HT1080 (cell line): ENCODE data around the gene FAR1. TPM values are rescaled to one million over a fixed set of nuclear protein-coding genes. Genes with fewer than 3 reads are reported as not detected.
"Not testable (repeated sequence)": the region's sequence is repeated elsewhere in the genome, so short reads cannot be mapped to it uniquely, and the experiment has no call there.

Experiments
- DNase-seq: peaks from one replicate; pipeline ENCODE4 v3.0.0-alpha.2; 2015; ENCODE audit warnings: low read depth
- total RNA-seq: library from RNA; depleted of rRNA; stranded (reverse); fragments of >200 nt; shearing (Covaris generic); gene quantifications from 2 replicates; pipeline ENCODE4 v1.2.3, GENCODE V29; 2014

FAR1 gene
- total RNA-seq, 1 experiment from 2014 or later = 63.5 TPM

DNA sequence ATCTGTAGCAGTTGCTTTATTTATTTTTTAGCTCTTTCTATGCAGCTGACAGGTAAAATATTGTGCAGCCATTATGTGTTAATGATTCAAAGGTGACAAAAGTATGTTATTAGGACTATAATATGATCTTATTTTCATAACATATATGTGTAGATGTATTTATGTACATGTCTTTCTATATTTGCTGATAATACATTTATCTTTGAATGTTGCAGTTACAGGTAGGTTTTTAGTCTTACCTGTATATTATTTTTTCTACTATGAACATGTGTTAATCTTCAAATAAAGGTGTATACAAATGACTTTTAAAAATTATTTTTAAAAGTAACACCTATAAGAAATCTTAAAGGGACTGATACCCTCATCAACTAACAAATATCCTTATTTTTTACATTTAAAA, 33.6 kb downstream of the FAR1 start:
- no peak for DNase-seq

DNA sequence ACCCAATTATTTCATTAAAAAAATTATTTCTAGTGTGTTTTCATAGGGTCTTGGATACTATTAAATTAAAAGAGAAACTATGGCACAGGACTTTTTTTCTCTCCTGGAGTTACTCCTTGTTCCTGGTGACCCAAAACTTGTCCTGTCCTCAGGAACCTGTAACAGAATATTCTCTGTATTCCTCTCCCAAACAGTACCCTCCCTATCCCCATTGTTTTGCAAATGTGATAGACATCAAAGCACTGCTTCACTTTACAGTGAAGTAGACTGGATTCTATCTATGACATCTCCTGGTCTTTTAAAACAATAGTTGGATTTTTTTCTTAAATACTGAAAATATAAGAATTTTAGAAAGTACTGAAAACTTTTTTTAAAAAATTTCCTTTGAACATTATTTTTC, 37.2 kb downstream of the FAR1 start:
- no peak for DNase-seq

- no peak for DNase-seq
Observed at GRCh38 chr11:13713982-13714381, 45.5 kb downstream of the FAR1 start.

- peak; percentile 83 for DNase-seq
Observed at GRCh38 chr11:13717331-13717730, 48.9 kb downstream of the FAR1 start.

- no peak for DNase-seq
Observed at GRCh38 chr11:13718394-13718793, 49.9 kb downstream of the FAR1 start.

DNA sequence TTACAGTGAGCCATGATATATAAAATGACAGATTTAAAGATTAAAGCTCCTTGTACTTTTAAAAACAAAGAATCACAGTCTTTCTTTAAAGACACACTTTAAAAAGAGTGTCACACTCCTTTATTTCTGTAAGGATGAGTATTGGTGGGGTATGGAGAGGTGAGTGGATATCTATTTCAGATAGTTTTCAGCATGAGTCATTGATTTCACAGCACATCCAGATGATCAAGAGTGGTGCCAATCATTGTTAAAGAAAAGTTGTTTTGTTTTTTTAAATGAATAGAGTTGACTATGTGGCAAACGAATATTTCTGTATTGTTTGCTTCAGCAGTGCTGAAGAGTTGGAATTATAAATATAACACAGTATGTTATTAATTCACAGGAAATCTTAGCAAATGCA, 52.5 kb downstream of the FAR1 start:
- peak; percentile 8 for DNase-seq

GRCh38 chr11:13721760-13722159, 53.3 kb downstream of the FAR1 start:
- DNase-seq = no peak

- DNase-seq = no peak
Observed at GRCh38 chr11:13726456-13726855, 58.0 kb downstream of the FAR1 start.

DNA sequence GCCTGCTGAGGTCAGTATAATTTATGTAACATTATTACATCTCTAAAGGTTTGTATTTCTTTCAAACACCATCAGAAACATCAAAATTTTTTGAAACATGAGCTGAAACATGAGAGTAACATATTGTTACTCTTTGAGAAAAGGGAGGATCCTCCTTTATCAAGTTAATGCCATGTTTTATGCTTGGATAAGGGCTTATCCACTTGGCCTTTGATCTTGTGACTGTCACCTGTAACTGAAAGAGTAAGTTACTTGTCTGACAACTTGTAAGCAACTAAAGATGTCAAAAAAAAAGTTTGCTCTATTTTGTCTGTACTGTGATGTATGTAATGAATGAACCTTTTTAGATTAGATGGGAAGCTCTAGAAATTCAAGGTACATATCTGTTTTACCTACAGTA, 59.6 kb downstream of the FAR1 start:
- DNase-seq = no peak

DNA sequence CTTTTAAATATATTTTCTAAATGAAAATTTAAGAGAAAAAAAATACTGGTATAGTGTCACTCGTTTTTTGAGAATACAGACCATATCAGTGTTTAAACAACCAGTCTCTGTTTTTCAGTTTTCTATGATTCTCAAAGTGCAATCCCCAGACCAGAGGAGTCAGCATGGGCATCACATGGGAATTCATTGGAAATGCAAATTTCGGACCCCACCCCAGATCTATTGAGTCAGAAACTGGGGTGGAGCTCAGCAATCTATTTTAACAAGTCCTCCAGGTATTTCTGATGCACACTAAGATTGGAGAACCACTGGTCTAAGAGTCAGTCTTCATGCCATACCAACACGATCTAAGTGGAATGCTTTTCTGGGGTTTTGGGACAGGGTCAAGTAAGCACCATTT, 66.1 kb downstream of the FAR1 start:
- DNase-seq = no peak

DNA sequence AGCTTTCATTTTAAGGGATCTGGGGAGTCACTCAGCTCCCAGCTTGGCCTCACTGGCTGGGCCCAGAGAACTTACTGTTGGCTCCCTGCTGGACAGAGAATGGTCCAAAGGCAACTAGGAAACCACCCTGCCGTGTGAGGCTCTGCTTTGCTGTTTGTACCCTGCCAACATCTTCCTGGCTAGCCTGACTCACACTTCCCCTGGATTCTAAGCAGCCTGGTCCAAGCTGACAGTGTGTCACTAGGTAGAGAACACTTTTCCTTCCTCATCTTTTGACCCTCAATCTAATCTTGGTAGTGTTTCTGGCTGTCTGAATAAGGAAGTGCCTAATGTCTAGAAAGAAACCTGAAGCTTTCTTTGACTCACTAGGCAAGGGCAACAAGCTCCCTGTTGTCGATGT, 76.7 kb downstream of the FAR1 start:
- peak; percentile 51 for DNase-seq

- not testable (repeated sequence) for DNase-seq
Observed at GRCh38 chr11:13753316-13753715, 84.8 kb downstream of the FAR1 start.

- DNase-seq = no peak
Observed at GRCh38 chr11:13759050-13759449, 90.6 kb downstream of the FAR1 start.

- peak; percentile 57 for DNase-seq
Observed at GRCh38 chr11:13760115-13760514, 91.6 kb downstream of the FAR1 start.

DNA sequence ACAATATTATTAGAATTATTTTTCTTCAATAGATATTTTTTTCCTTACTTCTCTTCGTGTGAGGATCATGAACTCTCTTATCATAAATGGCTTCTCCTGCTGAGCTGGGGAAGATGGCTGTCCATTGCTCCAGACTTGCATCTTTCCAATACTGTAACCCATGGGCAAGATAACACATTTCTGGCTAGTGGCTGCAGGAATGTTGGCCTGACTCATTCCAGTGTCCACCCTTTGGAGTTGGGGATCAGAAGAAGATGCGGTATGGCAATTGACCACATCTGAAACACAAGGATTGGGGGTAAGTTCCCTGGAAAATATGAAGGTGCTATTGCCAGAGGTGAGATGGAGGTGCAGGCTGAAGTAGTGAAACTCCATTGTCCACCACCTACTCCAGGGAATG, 92.8 kb downstream of the FAR1 start:
- DNase-seq = peak; percentile 17

- DNase-seq = peak; percentile 18
Observed at GRCh38 chr11:13761716-13762115, 93.2 kb downstream of the FAR1 start.

- no peak for DNase-seq
Observed at GRCh38 chr11:13762718-13763117, 94.2 kb downstream of the FAR1 start.

DNA sequence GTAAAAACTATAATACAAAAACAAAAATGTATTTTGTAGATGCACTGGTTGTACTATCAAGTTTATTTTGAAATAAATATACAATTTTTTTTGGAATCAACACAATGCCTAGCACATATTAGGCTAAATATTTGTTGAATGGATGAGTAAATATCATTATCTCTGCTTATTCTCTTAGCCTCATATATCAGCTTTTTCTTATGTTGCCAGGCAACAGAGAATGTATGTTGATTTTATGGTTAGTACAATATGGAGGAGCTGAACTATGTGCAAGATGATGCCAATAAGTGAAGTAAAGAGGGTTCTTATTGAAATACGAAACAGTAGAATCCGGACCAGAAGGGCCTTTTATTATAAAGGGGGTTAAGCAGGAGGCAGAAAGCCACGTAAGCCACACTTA, 94.9 kb downstream of the FAR1 start:
- no peak for DNase-seq

GRCh38 chr11:13765886-13766285, 97.4 kb downstream of the FAR1 start:
- DNase-seq = no peak

- DNase-seq = no peak
Observed at GRCh38 chr11:13767471-13767870, 99.0 kb downstream of the FAR1 start.

- DNase-seq = no peak
Observed at GRCh38 chr11:13769188-13769587, 100.7 kb downstream of the FAR1 start.

DNA sequence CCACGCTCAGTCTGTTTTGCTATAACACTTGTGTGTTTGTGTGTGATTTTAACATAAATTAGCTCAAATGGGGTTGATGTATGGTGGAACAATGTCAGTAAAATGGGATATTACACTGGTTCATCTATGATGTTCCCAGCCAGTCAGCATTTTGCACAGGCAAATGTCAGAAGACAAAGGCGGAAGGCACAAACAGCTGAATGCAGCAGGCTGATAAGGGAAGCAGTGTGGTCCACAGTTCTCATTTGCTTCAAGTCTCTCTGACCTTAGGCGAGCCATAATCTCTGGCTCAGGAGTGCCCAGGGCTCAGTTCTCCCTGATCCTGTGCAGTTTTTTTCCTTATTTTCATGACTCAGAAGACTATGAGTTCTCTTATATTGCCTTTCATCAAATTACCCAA, 102.7 kb downstream of the FAR1 start:
- DNase-seq = no peak

GRCh38 chr11:13772223-13773046, 104.0 kb downstream of the FAR1 start:
- DNase-seq = peak; percentile 57

GRCh38 chr11:13775471-13775870, 107.0 kb downstream of the FAR1 start:
- no peak for DNase-seq
